Middle frontal gyrus (tissue), 1 donor: ENCODE measurements around the gene ASB2.

Experiments
- DNase-seq: peaks from one replicate; pipeline ENCODE4 v3.0.0-alpha.2; 2015; ENCODE audit warnings: low spot score; ENCODE audit errors: extremely low spot score

ASB2 gene

DNA sequence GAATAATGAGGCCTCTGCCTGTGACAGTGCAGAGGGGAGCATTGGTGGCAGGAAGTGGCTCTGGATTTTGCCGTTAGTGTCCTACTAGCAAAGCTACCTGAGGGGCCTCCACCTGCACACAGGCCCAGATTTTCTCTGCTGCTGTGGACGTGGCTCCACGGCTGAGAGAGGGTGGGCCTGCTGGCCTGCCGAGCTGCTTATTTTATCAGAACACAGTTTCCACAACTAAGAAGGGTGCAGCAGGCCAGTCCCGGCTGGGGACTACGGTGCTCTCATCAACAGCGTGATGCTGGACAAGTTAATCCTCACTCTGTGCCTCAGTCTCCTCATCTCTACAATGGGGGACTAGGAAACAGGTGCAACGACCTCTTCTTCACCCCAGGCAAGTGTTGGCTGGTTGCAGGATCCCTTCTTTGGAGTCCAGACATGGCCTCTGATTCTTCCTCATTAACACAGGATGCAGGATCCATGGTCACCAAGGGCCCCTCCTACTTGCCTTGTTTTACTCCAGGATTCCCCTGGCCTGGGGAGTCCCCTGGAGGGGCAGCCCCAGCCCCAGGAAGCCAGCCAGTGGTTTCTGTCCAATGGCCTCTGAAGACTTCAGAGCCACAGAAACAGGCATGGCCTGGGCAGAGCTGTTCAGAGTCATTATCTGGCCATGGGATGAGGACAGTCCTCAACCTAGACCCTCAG, 45.9 kb downstream of the ASB2 start:
- DNase-seq, result no peak

DNA sequence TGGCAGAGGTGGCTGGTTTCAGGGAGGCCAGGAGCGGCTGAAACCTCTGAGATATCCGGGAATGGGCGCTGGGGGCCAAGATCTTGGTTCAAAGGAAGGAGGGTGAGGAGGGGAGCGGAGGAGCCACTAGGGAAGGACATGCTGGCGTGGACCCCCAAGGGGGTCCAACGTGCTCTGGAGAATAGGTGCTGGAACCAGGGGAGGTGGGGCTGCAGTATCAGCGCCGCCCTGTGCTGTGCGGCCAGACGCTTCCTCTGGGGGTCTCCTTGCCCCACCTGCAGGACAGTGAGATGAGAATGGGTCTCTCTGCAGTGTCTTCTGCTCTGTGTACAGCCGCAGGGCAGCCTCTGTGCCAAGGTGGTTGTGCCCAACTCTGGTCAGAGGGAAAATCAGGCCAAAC, 46.7 kb downstream of the ASB2 start:
- no peak for DNase-seq

DNA sequence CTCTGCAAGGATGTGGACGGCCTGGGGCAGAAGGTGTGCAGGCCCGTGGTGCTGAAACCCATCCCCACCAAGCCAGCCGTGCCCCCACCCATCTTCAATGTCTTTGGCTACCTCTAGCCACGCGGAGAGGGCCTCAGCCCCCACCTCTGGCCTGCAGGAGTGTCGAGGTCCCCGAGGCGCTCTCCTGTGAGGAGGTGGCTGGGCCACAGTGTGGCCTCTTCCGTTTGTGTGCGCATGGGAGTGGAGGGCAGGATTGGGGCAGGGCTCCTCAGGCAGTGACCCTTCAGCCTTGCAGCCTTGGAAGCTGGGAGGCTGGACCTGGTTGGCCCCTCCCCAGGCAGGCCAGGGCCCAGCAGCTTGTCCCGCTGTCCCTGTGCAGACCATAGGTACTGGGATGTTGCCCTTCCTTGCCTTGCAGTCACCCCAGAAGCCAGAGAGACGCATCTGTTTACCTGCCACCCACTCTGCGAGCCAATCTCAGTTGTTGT, 47.3 kb downstream of the ASB2 start:
- no peak for DNase-seq

DNA sequence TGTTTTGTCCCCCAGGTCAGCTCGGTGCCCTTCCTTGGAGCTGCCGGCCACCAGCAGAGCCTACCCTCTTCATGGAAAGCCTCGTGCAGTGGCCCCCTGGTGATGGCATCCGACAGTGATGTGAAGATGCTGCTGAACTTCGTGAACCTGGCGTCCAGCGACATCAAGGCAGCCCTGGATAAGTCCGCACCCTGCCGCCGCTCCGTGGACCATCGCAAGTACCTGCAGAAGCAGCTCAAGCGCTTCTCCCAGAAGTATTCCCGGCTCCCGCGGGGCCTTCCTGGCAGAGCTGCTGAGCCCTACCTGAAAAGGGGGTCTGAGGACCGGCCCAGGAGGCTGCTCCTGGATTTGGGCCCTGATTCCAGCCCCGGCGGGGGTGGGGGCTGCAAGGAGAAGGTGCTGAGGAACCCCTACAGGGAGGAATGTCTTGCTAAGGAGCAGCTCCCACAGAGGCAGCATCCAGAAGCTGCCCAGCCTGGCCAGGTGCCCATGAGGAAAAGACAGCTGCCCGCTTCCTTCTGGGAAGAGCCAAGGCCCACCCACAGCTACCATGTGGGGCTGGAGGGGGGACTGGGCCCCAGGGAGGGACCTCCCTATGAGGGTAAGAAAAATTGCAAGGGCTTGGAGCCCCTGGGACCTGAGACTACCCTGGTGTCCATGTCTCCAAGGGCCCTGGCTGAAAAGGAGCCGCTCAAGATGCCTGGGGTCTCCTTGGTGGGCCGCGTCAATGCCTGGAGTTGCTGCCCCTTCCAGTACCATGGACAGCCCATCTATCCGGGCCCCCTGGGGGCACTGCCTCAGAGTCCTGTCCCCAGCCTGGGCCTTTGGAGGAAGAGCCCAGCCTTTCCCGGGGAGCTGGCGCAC, 48.0 kb downstream of the ASB2 start:
- DNase-seq, result no peak

DNA sequence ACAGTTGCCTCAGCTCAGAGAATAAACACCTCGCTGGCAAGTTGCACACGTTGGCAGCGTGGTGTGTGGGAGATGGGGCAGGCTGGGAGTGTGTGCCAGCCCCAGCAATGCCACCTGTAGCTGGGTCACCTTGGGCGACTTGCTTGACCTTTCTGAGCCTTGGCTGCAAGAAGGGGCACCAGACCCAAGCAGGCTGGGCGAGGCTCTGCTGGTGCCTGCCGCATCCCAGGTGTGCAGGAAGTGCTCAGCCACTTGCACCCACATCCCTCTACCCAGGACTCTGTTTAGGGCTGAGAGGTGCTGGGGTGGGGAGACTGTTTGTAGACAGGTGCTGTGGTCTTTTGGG, 48.6 kb downstream of the ASB2 start:
- no peak for DNase-seq

DNA sequence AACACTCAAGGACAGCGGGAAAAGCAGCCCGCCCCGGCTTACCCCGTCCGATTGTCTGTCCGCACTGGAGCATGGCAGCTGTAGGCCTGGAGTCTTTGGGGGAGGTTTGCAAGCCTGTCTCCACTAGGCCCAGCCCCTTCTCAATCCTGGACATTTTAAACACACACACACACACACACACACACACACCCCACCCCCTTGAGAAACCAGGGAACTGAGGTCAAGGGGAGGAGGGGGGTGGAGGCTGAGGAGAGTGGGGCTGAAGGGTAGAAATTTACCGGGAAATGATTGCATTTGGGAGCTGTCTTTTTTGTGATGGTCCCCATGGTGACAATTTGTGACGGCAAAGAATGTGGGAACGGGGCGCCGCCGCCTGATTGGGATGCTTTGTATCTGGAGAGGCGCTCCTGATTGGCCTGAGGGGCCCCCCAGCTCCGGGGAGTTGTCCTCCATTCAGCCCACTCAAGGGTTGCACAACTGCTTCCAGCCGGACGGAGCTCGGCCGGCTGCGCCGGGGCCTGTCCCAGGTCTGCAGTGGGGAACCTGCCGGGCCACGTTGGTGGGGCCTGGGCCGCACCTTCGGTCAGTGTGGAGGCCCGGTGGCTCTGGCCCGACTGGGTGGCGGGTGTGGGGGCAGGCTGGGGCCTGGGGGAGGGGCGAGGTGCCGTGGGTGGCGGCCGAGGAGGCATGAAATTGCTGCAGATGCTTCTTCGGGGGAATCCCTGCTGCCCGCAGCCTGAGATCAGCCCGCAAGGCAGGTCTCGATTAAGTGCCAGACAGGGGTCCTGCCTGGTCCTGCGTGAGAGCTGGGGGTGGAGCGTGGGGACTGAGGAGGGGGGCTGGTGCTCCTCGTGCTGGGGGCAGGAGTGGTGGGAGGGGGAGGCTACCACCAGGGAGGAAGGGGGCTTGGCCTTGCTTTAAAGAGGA, 49.2 kb downstream of the ASB2 start, which contains the start of gene FAM181A:
Gene FAM181A, plus strand, starts transcription at position 472 of the 927 bp plus-strand sequence. CDS start 942 bp downstream, outside the sequence.
- no peak for DNase-seq

DNA sequence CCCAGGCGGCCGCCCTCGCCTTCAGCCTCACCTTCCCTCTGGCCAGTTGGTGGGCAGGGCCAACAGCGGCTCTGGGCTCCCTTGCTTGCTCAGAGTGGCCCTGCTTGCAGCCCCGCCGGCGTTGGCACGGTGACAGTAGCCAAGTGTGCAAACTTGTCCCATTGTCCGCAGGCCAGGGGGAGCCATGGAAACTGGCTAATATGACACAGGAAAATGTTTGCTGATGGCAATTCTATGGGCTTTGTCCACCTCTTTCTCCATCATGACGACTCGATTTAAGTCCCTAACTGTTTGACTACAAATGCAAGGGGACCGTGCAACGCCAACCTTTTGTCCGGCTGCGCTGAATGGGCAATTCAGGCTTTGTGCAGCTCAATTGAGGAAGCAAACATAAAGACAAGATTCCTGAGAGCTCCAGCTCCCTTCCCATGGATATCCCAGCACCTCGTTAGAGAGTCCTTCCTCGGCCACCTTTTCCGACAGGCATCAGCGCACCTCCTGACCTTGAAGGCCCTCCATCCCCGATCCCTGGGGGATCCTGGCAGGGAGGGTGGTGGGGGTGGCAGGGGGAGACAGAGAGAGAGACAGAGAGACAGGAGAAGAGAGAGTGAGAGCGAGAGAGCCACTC, 50.0 kb downstream of the ASB2 start:
- DNase-seq, result no peak

DNA sequence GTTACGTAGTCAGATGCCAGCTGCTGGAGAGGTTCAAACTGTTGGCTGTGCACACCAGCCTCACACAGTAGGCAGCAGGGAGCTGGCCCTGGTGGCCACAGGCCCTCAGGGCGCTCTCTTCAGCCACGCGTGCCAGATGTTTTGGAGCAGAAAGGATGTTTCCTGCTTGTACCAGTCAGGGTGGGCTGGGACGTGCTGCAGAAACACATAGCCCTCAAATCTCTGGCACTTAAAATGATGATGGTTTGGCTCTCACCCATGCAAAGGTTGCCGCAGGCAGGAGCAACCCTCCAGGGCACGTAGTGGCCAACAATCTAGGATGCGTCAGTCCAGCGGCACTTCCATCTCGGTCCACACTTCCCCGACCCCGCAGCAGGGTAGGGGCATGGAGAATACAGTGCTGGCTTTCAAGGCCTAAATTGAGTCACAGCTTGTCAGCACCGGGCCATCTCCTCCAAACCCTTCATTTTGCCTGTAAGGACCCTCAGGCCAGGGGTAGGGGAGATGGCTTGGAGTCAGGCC, 50.9 kb downstream of the ASB2 start:
- no peak for DNase-seq

DNA sequence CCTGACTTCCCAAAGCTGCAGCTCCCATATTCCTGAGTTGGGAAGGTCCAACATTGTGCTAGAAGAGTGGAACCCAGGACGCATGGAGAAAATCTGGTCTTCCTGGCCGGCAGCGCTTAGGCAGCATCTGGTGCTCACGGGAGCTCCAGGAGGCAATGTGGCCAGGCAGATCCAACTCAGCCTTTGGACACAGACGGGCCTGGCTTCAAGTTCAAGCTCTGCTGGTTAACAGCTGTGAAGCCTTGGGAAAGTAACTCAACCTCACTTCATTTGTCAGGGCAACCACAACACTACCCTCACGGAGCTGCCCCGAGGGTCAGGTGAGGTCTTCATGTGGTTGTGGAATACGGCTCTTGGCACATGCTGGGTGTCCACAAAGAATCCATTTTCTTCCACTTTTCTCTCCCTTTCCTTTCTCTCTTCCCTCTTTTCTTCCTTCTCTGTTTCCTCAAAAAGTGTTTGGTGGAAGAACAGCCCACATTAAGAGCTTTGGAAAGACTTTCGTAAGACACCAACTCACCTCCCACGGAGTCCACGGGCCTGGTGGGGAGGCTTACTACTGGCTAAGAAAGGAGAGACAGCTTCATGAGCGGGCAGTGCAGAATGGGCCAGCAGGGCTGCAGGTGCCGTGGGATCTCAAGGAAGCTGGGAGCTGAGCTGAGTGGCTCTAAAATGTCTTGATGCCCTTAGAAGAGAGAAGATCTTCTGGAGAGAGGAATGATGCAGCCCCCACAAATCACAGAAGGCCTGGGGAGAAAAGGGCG, 51.6 kb downstream of the ASB2 start:
- DNase-seq, result no peak

DNA sequence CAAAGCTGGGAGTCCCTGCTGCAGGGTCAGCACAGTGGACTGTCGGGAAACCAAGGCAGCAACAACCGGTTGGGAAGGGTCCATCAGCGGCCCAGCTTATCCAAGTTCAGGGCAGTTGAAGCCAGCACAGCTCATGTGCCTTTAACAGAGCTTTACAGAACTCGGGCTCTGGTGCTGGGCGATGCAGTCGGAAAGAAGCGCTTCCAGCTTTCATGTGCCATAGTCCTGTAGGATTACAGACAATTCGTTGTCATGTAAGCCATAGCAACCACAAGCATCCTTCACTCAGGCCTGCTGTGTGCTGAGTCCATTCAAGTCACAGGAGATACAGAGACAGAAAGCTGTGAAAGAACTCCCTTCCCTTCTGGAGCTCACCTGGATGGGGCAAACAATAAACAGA, 52.7 kb downstream of the ASB2 start:
- no peak for DNase-seq

DNA sequence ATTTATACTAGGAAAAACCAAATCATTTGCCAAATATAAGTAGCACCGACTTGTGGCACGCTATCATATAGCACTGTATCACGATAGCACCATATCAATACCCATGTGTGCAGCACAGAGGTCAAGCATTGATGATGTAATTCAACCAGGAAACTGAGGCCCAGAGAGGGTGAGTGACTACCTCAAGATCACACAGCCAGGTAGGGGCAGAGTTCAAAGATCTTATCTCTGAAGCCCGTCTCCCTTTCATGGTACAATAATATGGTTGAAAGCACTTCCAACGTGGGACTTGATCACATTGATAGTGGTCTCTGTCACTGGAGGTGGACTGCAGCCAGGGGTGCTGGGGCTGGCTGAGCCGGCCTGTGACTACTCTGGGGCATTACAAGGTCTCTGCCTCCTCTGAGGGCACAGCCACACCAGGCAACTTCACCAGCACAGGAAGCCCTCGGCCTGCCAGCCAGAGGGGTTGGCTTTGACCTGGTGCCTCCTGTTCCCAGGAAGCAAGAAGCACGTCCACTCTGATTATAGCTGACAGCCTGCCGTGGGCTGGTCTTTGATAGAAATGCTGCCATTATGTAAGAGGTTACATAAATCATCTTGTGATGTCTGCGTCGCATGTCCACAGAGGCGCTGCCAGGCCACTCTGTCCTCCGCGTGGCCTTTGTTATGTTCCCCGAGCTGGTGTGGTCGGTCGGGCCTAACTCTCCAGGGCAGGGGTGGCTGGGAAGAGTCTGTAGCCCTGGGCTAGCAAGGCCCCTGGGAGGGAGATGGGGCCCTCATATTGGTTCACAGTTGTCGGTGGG, 55.2 kb downstream of the ASB2 start:
- DNase-seq, result no peak

DNA sequence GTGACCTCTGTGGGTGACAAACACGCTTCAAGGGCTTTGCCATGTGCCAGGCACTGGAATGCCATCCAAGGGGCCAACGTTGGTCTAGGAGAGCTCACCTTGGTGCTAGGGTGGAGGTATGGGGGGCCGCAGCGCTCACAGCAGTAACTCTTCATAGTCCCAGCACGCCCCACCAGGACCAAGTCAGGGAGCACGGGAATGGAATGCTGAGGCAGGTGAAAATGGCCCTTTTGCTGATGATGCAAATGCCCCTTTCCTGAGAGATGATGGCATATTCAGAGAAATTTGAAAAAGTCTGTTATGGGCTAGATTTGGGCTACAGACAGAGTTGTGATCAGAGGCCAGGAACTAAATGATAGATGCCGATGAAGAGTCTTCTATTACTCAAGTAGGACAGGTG, 59.2 kb downstream of the ASB2 start:
- no peak for DNase-seq

DNA sequence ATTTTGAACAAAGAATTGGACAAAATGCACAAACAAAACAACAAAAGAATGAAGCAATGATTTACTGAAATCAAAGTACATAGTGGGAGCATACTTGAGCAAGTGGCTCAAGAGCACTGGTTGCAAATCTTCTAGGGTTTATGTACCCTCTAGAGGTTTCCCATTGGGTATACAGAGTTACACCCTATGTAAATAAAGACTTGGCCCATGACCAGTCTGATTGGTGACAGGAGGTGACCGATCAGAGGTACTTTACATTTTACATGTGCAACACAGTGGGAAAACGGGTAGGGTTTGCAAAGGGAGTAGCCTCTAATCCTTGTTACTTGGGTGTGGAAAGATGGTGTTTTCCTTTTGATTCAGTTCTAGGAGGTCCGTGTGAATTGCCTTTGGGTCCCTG, 59.9 kb downstream of the ASB2 start:
- DNase-seq, result no peak

DNA sequence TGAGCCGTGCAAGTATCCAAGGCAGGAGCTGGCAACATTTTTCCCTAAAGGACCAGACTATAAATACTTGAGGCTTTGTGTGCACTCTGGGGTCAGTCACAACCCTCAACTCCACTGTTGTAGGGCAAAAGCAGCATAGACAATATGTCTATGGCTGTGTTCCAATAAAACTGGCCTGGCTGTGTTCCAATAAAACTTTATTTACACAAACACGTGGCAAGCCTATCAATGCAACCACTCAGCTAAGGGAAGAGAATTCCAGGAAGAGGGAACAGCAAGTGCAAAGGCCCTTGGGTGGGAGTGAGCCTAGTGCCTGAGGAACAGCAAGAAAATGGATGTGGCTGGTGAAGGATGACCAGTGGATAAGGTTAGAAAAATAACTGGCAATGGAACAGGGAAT, 60.6 kb downstream of the ASB2 start:
- DNase-seq, result no peak

DNA sequence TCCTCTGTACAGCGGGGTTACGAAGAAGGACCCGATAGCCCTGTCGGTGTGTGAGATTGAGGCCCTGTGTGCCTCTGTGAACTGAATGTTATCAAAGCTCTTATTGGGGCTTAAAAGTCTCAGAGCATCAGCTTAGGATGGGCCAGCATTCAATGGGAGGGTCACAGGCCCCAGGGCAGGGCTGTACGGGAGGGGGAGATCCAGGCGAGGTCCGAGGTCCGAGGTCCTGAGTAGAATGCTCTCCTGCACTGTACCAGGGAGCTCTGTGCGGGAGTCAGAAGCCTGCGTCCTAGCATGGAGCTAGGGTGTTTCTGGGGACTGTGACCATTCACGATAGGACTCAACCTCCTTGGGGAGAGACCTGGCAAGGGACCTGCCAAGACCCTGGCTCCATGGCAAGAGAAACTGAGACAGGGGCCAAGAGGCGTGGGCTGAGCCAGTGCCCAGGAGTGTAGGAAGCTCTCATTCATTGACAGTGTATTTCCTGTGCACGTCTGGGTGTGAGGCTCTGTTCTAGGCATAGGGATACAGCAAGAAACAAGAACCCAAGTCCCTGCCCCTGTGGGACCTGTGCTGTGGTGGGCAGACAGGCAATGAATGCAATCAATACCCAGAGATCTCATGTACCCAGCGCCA, 61.2 kb downstream of the ASB2 start:
- DNase-seq, result no peak

DNA sequence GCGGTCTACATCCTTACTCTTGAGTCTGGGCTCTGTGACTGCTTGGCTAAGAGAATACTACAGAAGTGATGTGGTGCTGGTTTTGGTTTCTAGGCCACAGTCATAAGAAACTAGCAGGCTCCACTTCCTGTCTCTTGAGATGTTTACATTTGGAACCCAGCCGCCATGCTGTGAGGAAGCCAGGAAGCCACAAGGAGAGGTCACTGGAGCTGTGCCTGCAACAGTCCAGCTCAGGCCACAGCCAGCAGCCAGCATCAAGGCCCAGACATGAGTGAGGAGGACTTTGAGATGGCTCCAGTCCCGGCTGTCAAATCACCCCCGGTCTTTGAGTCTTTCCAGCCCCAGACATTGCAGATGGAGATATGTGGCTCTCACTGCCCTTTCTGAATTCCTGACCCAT, 62.1 kb downstream of the ASB2 start:
- no peak for DNase-seq

DNA sequence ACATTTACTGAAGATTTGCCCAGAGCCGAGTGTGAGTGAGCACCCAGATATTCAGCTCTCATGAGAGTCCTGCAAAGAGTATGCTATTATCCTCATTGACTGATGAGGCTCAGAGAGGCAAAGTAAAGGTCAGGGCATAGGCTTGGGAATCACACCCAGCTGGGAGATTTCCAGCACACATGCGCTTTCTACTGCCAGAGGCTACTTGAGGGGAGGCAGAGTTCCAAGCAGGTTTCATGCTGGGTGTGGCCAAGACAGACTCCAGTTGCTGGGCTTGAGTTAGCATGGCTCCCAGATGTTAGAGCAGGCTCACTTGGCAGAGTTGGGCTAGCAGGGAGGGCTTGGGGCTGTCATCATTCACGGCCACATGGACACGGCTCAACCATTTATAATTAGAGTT, 63.6 kb downstream of the ASB2 start:
- DNase-seq, result no peak

DNA sequence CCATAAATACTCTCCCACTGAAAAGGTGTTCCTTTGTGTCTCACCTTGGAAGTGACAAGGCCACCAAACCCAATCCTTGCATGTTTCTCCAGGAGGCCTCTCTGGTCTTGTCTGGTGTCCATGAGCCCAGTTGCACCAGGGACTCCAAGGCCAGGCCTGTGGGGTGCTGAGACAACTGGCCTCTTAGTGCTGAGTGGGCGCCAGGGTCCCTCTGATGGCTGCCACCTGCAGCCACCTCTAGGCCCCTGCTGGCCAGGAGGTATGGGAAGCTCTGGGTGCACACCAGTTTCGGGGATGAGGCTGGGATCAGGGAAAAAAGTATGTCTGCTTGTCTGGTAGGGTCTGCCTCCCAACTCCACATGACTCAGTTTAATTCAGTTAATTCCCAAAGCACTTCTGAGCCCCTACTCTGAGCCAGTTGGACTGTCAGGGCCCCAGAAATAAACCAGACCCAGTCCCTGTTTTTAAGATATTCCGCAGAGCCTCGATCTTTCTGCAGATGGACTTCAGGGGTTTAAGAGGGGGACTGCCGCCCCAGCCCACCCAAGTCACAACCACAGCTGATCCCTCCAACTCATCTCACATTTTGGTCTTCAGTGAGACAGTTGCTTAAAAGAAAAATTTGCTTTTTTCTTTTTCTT, 64.3 kb downstream of the ASB2 start:
- DNase-seq, result no peak
